Measurements from ENCODE around the gene IL1RAPL2.
A peak's percentile ranks its signal among the peaks of the same experiment; 100 is the strongest.

Gene IL1RAPL2

GRCh38 chrX:105168577-105168976 is 602.6 kb downstream of the IL1RAPL2 start:
- TF ChIP-seq CTCF (conservative IDR thresholded peaks at IDR 0.05; ENCODE audit: low read depth, low read length): no peak
- H3K4me3 ChIP-seq (ENCODE audit: low read length): no peak overlapping the region

GRCh38 chrX:105173071-105173470 is 607.1 kb downstream of the IL1RAPL2 start:
- H3K4me3 ChIP-seq (ENCODE audit: low read length): no peak overlapping the region
- DNase-seq (ENCODE audit: low read depth): no peak
- no peak for TF ChIP-seq CTCF (conservative IDR thresholded peaks at IDR 0.05; ENCODE audit: low read depth, low read length)

More at GRCh38 chrX:105168577-105168976, 602.6 kb downstream of the IL1RAPL2 start:
- DNase-seq (ENCODE audit: low read depth): no peak

GRCh38 chrX:105179644-105180043 is 613.6 kb downstream of the IL1RAPL2 start:
- no peak overlapping the region for H3K4me3 ChIP-seq (ENCODE audit: low read length)
- no peak for DNase-seq (ENCODE audit: low read depth)
- no peak for TF ChIP-seq CTCF (conservative IDR thresholded peaks at IDR 0.05; ENCODE audit: low read depth, low read length)

- H3K4me3 ChIP-seq (ENCODE audit: low read length): no peak overlapping the region
- TF ChIP-seq CTCF (conservative IDR thresholded peaks at IDR 0.05; ENCODE audit: low read depth, low read length): no peak
- no peak for DNase-seq (ENCODE audit: low read depth)
Observed at GRCh38 chrX:105189093-105189492, 623.1 kb downstream of the IL1RAPL2 start.

- DNase-seq (ENCODE audit: low read depth): no peak
- TF ChIP-seq CTCF (conservative IDR thresholded peaks at IDR 0.05; ENCODE audit: low read depth, low read length): peak; percentile 78
- H3K4me3 ChIP-seq (ENCODE audit: low read length): no peak overlapping the region
Observed at GRCh38 chrX:105190252-105190853, 624.4 kb downstream of the IL1RAPL2 start.

- peak; percentile 71 for TF ChIP-seq CTCF (conservative IDR thresholded peaks at IDR 0.05; ENCODE audit: low read depth, low read length)
- H3K4me3 ChIP-seq (ENCODE audit: low read length): no peak overlapping the region
- DNase-seq (ENCODE audit: low read depth): no peak
Observed at GRCh38 chrX:105191878-105192277, 625.9 kb downstream of the IL1RAPL2 start.

- no peak for DNase-seq (ENCODE audit: low read depth)
- H3K4me3 ChIP-seq (ENCODE audit: low read length): no peak overlapping the region
Observed at GRCh38 chrX:105209406-105209805, 643.4 kb downstream of the IL1RAPL2 start.

More at GRCh38 chrX:105209406-105209805, 643.4 kb downstream of the IL1RAPL2 start:
- no peak for TF ChIP-seq CTCF (conservative IDR thresholded peaks at IDR 0.05; ENCODE audit: low read depth, low read length)

All from retinal pigment epithelial cell (primary cell).